ENCODE measurements around the gene ZNF503.

DNA sequence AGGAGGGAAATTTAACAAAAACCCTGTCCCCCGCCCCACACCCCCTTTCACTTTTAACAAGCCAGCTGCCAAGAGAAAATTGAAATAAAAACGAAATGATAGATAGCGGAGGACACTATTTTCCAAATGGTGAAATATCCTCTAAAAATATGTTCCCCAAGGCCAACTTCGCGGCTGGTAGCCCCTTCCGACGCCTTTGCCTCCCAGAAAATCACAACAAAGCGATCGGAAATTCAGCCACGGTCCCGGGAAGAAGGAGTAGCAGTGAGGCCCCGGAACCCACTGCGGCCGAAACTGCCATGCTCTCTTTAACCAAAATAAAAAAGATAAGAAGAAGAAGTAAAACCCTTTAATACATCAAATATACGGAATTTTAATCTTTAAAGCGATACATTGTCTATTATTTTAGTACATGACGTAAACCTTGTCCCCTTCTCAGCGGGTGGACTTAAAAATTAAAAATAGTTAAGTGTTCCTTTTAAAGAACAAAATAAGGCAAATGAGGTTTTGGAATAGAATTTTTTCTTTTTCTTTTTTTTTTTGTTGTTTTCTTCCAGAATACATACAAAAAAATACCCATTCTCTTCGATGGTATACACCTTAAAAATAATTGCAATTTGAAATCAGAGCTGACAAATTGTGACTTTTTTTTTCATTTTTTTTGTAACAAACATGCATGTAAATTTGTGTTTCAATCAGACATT lies 3.9 kb downstream of the ZNF503 start:
- TF ChIP-seq, protein P1, sequence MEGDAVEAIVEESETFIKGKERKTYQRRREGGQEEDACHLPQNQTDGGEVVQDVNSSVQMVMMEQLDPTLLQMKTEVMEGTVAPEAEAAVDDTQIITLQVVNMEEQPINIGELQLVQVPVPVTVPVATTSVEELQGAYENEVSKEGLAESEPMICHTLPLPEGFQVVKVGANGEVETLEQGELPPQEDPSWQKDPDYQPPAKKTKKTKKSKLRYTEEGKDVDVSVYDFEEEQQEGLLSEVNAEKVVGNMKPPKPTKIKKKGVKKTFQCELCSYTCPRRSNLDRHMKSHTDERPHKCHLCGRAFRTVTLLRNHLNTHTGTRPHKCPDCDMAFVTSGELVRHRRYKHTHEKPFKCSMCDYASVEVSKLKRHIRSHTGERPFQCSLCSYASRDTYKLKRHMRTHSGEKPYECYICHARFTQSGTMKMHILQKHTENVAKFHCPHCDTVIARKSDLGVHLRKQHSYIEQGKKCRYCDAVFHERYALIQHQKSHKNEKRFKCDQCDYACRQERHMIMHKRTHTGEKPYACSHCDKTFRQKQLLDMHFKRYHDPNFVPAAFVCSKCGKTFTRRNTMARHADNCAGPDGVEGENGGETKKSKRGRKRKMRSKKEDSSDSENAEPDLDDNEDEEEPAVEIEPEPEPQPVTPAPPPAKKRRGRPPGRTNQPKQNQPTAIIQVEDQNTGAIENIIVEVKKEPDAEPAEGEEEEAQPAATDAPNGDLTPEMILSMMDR (IDR thresholded peaks at IDR 0.05; ENCODE audit: insufficient read depth, low read length, poor library complexity, severe bottlenecking), result no peak
- TF ChIP-seq EZH2phosphoT487 (conservative IDR thresholded peaks at IDR 0.05; ENCODE audit: low read length), result no peak
